ENCODE data around the gene RIMBP2. TPM values are rescaled to one million over a fixed set of nuclear protein-coding genes. Genes with fewer than 3 reads are reported as not detected.
"Not testable (repeated sequence)": the region's sequence is repeated elsewhere in the genome, so short reads cannot be mapped to it uniquely, and the experiment has no call there.

RIMBP2 gene
- total RNA-seq, 1 donor from 2014 or later: 20.5 TPM

DNA sequence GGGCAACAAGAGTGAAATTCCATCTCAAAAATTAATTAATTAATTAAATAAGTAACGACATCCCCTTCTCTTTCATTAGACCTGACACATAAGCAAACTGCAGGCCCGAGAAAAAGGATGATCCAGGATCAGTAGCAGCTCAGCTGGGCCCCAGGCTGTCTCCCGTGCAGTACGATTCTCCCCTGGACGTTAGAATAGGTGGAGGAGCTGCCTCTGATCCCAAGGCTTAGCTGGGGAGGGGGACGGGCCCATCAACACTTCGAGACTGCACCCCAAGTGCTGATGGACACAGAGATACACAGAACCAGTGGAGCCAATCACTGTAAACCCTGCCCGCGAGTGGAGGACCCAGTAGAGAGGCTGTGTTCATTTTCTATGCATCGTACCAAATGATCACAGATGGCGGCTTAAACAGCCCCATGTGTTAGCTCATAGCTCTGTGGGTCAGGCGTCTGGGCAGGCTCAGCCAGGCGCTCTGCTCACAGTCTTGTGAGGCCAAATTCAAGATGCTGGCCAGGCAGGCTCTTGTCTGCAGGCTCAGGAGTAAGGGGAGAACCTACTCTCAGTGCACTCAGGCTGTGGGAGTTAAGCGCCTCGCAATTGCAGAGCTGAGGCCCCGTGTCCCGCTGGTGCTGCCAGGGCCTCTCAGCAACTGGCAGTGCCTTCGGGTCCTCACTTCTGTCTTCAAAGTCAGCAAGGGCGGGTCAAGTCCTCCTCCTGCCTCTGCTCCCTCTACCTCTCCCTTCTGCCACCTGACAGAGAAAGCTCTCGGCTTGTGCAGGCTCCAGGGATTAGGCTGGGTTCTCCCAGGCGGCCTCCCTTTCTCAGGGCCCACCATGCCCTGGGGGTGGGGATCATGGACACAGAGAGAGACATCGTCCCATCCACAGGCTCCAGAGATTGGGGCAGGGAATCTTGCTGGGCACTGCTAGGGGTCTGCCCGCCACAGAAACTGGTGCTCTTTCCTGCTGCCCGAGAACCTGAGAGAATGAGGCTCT, 26.4 kb downstream of the RIMBP2 start:
- H3K27ac Mint-ChIP-seq (ENCODE audit: unreplicated experiment): peak overlapping the region; percentile 48
- H3K9me3 Mint-ChIP-seq (ENCODE audit: unreplicated experiment): peaks cover 14% of the 10 kb centered on the region
- TF ChIP-seq, protein P1, sequence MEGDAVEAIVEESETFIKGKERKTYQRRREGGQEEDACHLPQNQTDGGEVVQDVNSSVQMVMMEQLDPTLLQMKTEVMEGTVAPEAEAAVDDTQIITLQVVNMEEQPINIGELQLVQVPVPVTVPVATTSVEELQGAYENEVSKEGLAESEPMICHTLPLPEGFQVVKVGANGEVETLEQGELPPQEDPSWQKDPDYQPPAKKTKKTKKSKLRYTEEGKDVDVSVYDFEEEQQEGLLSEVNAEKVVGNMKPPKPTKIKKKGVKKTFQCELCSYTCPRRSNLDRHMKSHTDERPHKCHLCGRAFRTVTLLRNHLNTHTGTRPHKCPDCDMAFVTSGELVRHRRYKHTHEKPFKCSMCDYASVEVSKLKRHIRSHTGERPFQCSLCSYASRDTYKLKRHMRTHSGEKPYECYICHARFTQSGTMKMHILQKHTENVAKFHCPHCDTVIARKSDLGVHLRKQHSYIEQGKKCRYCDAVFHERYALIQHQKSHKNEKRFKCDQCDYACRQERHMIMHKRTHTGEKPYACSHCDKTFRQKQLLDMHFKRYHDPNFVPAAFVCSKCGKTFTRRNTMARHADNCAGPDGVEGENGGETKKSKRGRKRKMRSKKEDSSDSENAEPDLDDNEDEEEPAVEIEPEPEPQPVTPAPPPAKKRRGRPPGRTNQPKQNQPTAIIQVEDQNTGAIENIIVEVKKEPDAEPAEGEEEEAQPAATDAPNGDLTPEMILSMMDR (IDR thresholded peaks at IDR 0.05; ENCODE audit: partially characterized antibody, unreplicated experiment): no peak
- peaks cover 6% of the 10 kb centered on the region for H3K36me3 Mint-ChIP-seq (ENCODE audit: unreplicated experiment)
- H3K27me3 Mint-ChIP-seq (ENCODE audit: unreplicated experiment): peaks cover 2% of the 10 kb centered on the region
- DNase-seq: no peak
- no peak overlapping the region for H3K4me3 Mint-ChIP-seq (ENCODE audit: unreplicated experiment)
- H3K4me1 Mint-ChIP-seq (ENCODE audit: low read depth, unreplicated experiment): peaks cover 9% of the 10 kb centered on the region

DNA sequence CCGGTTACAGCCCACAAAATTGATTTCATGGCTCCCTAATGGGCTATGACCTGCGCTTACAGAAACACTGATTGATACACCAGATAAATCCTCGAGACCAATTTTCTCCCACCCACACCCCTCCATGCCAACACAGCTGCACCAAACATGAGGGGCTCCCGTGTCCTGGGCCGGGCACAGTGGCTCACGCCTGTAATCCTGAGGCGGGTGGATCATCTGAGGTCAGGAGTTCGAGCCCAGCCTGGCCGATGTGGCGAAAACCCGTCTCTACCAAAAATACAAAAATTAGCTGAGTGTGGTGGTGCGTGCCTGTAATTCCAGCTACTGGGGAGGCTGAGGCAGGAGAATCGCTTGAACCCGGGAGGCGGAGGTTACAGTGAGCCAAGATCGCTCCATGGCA, 27.1 kb downstream of the RIMBP2 start:
- H3K9me3 Mint-ChIP-seq (ENCODE audit: unreplicated experiment): peaks cover 16% of the 10 kb centered on the region
- H3K4me1 Mint-ChIP-seq (ENCODE audit: low read depth, unreplicated experiment); H3K27ac Mint-ChIP-seq (ENCODE audit: unreplicated experiment); H3K36me3 Mint-ChIP-seq (ENCODE audit: unreplicated experiment); DNase-seq; H3K27me3 Mint-ChIP-seq (ENCODE audit: unreplicated experiment); H3K4me3 Mint-ChIP-seq (ENCODE audit: unreplicated experiment): not testable (repeated sequence)

DNA sequence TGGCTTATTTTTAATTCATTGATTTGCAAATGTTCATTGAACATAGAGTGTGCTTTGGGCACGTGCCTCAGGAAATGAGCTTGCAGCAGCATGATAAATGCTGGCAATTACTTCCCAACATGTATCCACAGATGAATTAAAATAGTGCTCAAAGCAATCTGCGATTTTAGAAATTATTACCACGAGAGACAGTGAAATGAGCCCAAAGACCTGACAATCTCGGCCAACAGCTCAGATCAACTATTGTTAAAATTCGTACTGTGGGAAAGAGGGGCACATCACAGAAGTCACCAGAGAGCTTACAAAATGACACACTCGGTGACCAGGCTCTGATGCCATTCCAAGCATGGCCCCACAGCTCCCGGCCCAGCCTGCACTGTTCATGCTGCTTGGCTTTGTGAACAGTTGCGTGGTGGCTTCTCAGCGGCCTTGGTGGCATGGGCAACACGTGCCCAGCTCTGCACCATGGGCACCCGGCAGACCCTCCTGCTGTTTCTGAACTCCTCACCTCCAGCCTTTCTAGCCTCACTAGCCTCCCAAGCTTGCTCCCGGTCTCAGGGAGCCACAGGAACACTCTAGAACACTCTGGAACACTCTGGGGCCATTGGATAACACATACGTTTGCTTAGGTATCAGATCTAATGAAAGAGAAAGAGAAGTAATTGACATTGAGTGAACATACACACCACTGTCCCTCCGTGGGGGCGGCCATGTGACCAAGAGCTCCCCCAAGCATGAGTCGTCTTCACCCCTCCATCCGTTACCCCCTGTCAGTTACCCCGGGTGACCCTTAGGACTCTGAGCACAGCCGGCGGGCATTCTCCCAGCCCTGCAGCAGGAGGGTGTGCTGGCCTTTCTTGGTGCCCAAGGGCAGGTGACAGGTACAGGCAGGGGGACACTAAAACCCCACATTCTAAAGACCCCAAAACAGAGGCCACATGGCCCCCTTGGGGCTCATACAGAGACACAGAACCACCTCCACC, 28.0 kb downstream of the RIMBP2 start:
- peaks cover 9% of the 10 kb centered on the region for H3K4me1 Mint-ChIP-seq (ENCODE audit: low read depth, unreplicated experiment)
- H3K9me3 Mint-ChIP-seq (ENCODE audit: unreplicated experiment): peaks cover 16% of the 10 kb centered on the region
- no peak overlapping the region for H3K27ac Mint-ChIP-seq (ENCODE audit: unreplicated experiment)
- H3K36me3 Mint-ChIP-seq (ENCODE audit: unreplicated experiment): no peaks in the 10 kb centered on the region
- H3K4me3 Mint-ChIP-seq (ENCODE audit: unreplicated experiment): no peak overlapping the region
- H3K27me3 Mint-ChIP-seq (ENCODE audit: unreplicated experiment): peaks cover 2% of the 10 kb centered on the region
- TF ChIP-seq, protein P1 (IDR thresholded peaks at IDR 0.05; ENCODE audit: partially characterized antibody, unreplicated experiment): no peak
- no peak for DNase-seq

DNA sequence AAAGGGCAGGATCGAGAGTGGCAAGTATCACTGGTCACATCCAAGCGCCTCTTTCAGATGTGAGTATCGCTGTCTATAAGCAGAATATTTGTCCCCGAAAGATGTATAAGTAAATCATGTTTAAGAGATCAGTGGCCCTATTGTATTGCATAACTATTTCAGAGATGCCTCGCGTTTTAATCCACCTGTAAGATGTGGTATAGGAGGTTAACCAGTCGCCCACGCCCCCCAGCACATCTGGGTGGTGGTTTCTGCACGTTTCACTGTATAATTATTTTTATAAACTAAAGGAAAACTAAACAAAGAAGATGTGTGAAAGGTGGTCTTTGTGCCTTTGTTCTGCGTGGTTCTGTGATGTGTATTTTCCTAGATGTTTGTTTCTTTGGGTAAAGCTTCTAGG, 28.9 kb downstream of the RIMBP2 start:
- Mint-ChIP-seq H3K27me3 (ENCODE audit: unreplicated experiment) (peaks cover 2% of the 10 kb centered on the region), H3K4me1 (ENCODE audit: low read depth, unreplicated experiment) (peaks cover 9% of the 10 kb centered on the region), H3K27ac (ENCODE audit: unreplicated experiment) (no peak overlapping the region), H3K36me3 (ENCODE audit: unreplicated experiment) (no peaks in the 10 kb centered on the region), H3K4me3 (ENCODE audit: unreplicated experiment) (no peak overlapping the region), H3K9me3 (ENCODE audit: unreplicated experiment) (peaks cover 13% of the 10 kb centered on the region)
- DNase-seq: no peak
- TF ChIP-seq, protein P1 (IDR thresholded peaks at IDR 0.05; ENCODE audit: partially characterized antibody, unreplicated experiment): no peak

DNA sequence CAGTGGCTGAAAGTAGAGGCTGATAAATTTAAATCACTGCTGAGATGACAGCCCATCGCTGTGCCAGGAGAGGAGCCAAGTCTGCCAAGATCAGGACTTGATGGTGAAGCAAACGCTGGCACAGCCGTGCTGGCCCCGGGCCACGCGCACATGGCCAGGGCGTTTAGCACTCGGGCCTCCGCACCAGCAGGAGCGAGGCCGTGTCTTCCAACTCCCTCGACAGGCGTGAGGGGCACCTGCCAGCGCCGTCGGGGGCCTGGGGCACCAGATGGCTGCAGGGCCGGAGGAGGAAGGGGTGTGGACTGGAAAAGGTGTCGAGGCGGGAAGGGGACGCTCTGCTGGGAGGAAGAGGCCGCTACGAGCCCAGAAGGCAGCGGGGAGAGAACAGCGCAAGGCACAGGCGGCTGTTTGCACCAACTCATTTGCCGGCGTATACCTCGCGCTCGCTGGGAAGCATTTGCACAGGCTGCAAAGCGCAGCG, 29.5 kb downstream of the RIMBP2 start:
- peaks cover 13% of the 10 kb centered on the region for H3K9me3 Mint-ChIP-seq (ENCODE audit: unreplicated experiment)
- no peak for DNase-seq
- no peaks in the 10 kb centered on the region for H3K36me3 Mint-ChIP-seq (ENCODE audit: unreplicated experiment)
- H3K27ac Mint-ChIP-seq (ENCODE audit: unreplicated experiment): no peak overlapping the region
- H3K27me3 Mint-ChIP-seq (ENCODE audit: unreplicated experiment): peaks cover 2% of the 10 kb centered on the region
- no peak overlapping the region for H3K4me3 Mint-ChIP-seq (ENCODE audit: unreplicated experiment)
- TF ChIP-seq, protein P1 (IDR thresholded peaks at IDR 0.05; ENCODE audit: partially characterized antibody, unreplicated experiment): no peak
- peaks cover 9% of the 10 kb centered on the region for H3K4me1 Mint-ChIP-seq (ENCODE audit: low read depth, unreplicated experiment)

Measured in glutamatergic neuron (in vitro differentiated cells).